Type B pancreatic cell (in vitro differentiated cells): Measurements from ENCODE around the gene PRRC2B. TPM values are rescaled to one million over a fixed set of nuclear protein-coding genes. Genes with fewer than 3 reads are reported as not detected.

ENCODE experiments used
- DNase-seq: peaks from one replicate; pipeline ENCODE4 v3.0.0; 2021; ENCODE audit warnings: mixed read lengths; ENCODE audit not compliant: unreplicated experiment; ENCODE audit errors: extremely low spot score
- H3K27ac Mint-ChIP-seq: 2 replicates; pipeline ENCODE4 v1.8.0; 2021; ENCODE audit warnings: mild to moderate bottlenecking, mixed read lengths
- H3K27me3 Mint-ChIP-seq: 2 replicates; pipeline ENCODE4 v1.8.0; 2021; ENCODE audit warnings: mixed read lengths
- H3K36me3 Mint-ChIP-seq: 2 replicates; pipeline ENCODE4 v1.8.0; 2021; ENCODE audit warnings: mixed read lengths
- H3K4me1 Mint-ChIP-seq: one replicate; pipeline ENCODE4 v1.8.0; 2021; ENCODE audit warnings: mixed read lengths; ENCODE audit not compliant: unreplicated experiment
- H3K4me3 Mint-ChIP-seq: 2 replicates; pipeline ENCODE4 v1.8.0; 2021; ENCODE audit warnings: mild to moderate bottlenecking, mixed read lengths
- H3K9me3 Mint-ChIP-seq: 2 replicates; pipeline ENCODE4 v1.8.0; 2021; ENCODE audit warnings: mixed read lengths
- total RNA-seq: library from RNA; stranded (reverse); gene quantifications from 2 replicates; pipeline ENCODE4 v1.2.1, GENCODE V29; 2021; ENCODE audit warnings: low replicate concordance
- TF ChIP-seq, protein P1 (sequence below): fragments of 200-600 bp; sonication (generic); conservative IDR thresholded peaks from 2 replicates; pipeline ENCODE4 v1.5.0; 2021; ENCODE audit warnings: antibody characterized with exemption, mild to moderate bottlenecking

Gene PRRC2B
- total RNA-seq, 1 donor from 2014 or later, result 300 TPM

DNA sequence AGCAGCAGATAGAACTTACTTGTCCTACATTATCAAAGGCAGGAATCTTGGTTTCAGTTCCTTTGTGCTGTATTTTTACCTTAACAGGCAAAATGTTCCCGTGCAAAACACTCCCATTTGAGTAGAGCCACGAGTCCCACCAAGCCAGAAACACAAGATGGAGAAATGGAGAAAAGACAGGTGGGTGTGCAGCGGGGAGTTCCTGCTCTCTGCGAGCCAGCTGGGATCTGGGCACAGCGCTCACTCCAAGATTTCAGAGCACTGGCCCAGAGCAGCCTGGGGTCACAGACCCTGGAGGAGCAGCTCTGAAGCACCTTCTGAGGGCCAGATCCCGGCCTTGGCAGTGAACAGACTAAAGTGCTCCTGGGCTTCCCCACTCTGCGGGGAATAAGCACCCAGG is 134.3 kb downstream of the PRRC2B start:
- H3K27ac Mint-ChIP-seq, result no peak overlapping the region
- peaks cover 7% of the 10 kb centered on the region for H3K4me1 Mint-ChIP-seq
- no peaks in the 10 kb centered on the region for H3K27me3 Mint-ChIP-seq
- peaks cover 8% of the 10 kb centered on the region for H3K36me3 Mint-ChIP-seq
- no peak for DNase-seq
- TF ChIP-seq, protein P1, sequence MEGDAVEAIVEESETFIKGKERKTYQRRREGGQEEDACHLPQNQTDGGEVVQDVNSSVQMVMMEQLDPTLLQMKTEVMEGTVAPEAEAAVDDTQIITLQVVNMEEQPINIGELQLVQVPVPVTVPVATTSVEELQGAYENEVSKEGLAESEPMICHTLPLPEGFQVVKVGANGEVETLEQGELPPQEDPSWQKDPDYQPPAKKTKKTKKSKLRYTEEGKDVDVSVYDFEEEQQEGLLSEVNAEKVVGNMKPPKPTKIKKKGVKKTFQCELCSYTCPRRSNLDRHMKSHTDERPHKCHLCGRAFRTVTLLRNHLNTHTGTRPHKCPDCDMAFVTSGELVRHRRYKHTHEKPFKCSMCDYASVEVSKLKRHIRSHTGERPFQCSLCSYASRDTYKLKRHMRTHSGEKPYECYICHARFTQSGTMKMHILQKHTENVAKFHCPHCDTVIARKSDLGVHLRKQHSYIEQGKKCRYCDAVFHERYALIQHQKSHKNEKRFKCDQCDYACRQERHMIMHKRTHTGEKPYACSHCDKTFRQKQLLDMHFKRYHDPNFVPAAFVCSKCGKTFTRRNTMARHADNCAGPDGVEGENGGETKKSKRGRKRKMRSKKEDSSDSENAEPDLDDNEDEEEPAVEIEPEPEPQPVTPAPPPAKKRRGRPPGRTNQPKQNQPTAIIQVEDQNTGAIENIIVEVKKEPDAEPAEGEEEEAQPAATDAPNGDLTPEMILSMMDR, result no peak
- H3K9me3 Mint-ChIP-seq, result no peaks in the 10 kb centered on the region
- peak overlapping the region; percentile 72 for H3K4me3 Mint-ChIP-seq

DNA sequence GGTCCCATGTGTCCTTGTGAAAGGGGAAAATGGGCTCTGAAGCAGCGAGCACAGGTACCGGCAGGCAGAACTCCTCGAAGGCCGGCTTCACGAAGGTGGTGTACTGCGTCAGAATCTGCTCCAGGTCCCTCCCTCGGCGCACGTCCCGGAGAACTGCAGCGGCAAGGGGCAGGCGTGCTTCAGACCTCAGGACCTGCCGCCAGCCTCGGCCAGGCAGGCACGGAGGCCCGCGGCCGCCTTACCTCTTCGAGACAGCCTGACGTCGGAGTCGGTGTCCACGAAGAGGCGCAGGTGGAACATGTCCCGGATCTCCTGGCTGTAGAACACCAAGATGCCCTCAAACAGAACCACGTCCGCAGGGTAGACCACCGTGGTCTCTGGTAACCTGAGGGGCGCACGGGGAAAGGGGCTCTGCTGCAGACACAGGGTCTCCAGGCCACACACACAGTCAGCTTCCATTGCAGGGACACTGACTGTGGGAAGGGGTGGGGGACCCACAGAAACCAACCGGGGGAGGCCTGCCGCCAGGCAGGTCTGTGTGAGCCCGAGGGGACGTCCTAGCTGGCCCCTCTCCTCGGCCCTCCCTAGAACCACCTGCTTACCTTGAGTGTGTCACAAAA is 135.1 kb downstream of the PRRC2B start:
- Mint-ChIP-seq H3K27ac (no peak overlapping the region), H3K27me3 (no peaks in the 10 kb centered on the region), H3K4me1 (peaks cover 7% of the 10 kb centered on the region), H3K36me3 (peaks cover 8% of the 10 kb centered on the region), H3K4me3 (peak overlapping the region; percentile 88), H3K9me3 (no peaks in the 10 kb centered on the region)
- no peak for DNase-seq
- TF ChIP-seq, protein P1, result no peak

DNA sequence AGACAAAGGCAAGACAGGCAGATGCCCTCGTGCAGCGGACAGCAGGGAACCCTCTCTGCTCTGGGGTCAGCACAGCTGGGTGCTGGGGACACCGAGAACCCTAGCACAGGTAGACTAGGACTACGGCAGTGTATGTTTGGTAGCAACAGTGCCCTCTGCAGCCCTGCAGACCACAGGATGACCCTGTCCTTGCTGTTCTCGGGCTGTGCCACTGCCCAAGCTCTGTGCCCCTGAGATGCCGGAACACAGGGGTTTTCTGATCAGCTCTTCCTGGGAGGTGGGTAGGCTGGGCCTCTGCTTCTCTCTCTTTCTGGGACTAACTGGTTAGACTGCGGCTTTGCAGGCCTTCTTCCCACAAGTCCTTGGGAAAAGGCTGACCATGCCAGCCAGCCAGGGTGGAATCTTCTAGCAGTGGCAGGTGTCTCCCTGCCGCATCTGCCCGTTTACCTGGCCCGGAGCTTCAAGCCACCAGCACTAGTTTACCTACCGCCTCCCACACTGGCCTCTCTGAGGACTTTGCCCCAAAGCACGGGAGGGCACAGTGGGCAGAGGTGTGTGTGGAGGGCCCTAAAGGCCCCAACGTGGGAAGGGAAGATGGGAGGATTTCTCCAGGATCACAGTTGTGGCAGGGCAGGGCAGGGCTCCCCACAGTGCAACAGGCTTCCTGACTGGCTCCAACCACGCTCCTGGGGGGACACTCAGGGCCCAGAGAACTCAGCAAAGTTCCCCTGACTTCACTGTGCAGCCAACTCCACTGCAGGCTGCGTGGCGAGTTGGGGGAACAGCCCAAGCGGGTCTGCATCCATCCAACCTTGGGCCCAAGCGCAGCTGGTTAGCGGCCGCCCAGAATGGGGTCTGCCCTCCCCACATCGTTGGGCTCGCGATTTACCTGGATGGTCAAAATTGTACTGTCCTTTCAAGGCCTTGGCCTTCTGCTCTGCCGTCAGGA is 136.0 kb downstream of the PRRC2B start:
- H3K27ac Mint-ChIP-seq, result no peak overlapping the region

DNA sequence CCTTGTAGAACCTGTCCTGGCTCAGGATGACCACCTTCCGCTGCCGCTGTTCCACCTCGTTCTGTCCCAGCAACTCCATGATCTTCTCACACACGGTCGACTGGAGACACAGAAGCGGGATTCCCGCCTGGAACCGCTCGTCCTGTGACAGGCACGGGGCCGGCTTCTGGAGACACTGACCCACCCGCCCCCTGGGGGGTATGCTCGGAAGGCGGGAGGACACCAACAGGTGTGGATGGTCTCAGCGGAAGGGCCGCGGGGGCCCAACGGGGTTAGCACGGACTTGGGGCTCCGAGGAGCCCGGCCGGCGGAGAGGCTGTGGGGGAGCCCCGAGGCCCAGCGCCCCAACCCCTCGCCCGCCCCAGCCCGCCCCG is 136.6 kb downstream of the PRRC2B start:
- Mint-ChIP-seq H3K27me3 (no peaks in the 10 kb centered on the region), H3K9me3 (no peaks in the 10 kb centered on the region), H3K36me3 (peaks cover 8% of the 10 kb centered on the region), H3K27ac (no peak overlapping the region), H3K4me1 (peaks cover 7% of the 10 kb centered on the region), H3K4me3 (peak overlapping the region; percentile 88)
- TF ChIP-seq, protein P1, result peak; percentile 36
- DNase-seq, result no peak

More for the DNA sequence above, 136.0 kb downstream of the PRRC2B start:
- Mint-ChIP-seq H3K4me3 (peak overlapping the region; percentile 88), H3K36me3 (peaks cover 8% of the 10 kb centered on the region), H3K4me1 (peaks cover 7% of the 10 kb centered on the region), H3K27me3 (no peaks in the 10 kb centered on the region), H3K9me3 (no peaks in the 10 kb centered on the region)
- DNase-seq, result no peak
- TF ChIP-seq, protein P1, result no peak

DNA sequence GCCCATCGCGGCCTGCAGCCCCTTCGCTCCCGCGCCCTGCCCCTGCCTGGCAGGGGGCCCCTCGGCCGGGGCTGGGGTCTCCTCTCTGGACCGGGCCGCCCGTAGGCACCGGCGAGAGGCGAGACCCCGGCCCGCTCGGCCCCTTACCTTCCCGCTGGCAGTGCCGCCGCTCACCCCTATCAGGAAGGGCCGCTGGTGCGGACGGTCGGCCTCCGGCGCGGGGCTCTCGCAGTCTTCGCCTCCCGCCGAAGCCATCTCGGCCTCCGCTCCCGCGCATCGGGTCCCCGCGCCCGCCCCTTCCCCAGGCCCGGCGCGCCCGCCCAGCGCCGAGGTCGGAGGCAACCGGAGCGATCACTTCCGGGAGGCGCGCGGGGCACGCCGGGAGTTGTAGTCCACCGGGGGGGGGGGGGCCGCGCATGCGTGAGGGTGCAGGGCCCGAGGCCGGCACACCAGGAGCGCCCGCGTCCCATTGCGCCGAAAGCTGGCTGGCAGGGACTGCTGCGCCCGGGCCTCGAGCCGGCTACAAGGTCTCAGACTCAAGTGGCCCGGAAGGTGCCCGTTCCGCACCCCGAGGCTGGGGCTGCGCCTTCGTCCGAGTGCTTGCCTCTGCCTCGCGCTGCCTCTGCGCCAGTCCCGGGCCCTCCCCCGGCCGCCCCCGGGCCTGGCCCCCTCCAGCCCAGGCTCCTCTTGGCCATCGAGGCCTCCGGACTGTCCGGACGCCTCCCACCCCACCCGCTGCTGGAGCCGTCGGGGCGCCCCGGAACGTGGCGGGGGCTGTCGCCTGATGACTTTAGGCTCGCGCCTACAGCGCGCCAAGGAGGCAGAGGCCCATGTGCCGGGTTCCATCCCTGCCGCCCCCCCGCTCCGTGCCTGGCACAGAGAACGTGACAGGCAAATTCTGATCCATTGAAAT is 137.3 kb downstream of the PRRC2B start, which contains the start of gene UCK1:
Gene UCK1 (minus strand): TSS at position 344 of the 913 bp plus-strand sequence. CDS start 89 bp downstream, at position 255.
- H3K4me1 Mint-ChIP-seq, result peaks cover 7% of the 10 kb centered on the region
- no peaks in the 10 kb centered on the region for H3K9me3 Mint-ChIP-seq
- H3K36me3 Mint-ChIP-seq, result peaks cover 6% of the 10 kb centered on the region
- H3K27ac Mint-ChIP-seq, result no peak within 1 kb of the TSS
- DNase-seq, result peak; percentile 84
- peak within 1 kb of the TSS; percentile 88 for H3K4me3 Mint-ChIP-seq
- TF ChIP-seq, protein P1, result no peak
- H3K27me3 Mint-ChIP-seq, result no peaks in the 10 kb centered on the region
